ENCODE results near the gene PSMG4. TPM values are rescaled to one million over a fixed set of nuclear protein-coding genes. Genes with fewer than 3 reads are reported as not detected.

The PSMG4 gene
- polyA plus RNA-seq, 1 donor: 14.2 TPM

GRCh38 chr6:3308106-3308505 lies 49.4 kb downstream of the PSMG4 start:
- DNase-seq (ENCODE audit: low read depth): no peak

DNA sequence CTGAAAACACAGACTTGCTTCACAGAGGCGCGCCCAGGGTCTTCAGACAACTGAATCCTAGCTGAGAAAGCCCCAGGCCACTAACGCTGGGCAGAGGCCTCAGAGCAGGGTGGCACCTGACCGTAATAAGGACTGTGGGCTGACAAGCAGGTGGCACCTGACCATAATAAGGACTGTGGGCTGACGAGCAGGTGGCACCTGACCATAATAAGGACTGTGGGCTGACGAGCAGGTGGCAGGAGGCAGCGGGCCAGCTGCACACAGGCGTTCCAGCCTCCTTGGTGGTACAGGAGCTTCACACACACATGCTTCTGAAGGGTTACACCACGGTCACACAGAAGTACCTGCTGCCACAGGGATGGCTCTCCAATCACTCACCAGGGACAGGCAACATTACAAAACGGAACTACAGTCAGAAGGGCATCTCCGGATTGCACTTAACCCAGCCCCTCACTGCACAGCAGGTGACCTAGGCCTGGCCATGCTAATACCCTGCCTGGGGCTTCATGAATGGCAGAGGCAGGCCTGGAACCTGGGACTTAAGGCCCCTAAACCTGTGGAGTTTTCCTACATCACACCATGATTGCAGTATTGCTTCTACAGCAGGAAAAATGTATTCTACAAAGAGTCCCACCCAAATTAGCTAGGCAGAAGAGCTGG lies 50.8 kb downstream of the PSMG4 start:
- no peak for DNase-seq (ENCODE audit: low read depth)

DNA sequence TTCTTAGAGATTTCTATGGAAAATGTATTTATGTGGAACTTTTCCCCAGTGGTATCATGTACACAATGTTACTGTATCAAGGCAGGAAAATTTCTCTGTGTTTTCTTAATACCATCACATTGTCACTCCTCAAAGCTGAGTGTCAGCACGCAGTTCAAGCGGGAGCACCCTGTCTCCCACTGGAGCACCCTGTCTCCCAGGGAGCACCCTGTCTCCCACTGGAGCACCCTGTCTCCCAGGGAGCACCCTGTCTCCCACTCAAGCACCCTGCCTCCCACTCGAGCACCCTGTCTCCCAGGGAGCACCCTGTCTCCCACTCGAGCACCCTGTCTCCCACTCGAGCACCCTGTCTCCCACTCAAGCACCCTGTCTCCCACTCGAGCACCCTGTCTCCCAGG lies 51.3 kb downstream of the PSMG4 start:
- no peak for DNase-seq (ENCODE audit: low read depth)

- no peak for DNase-seq (ENCODE audit: low read depth)
Measured at GRCh38 chr6:3310703-3311102, 52.0 kb downstream of the PSMG4 start.

DNA sequence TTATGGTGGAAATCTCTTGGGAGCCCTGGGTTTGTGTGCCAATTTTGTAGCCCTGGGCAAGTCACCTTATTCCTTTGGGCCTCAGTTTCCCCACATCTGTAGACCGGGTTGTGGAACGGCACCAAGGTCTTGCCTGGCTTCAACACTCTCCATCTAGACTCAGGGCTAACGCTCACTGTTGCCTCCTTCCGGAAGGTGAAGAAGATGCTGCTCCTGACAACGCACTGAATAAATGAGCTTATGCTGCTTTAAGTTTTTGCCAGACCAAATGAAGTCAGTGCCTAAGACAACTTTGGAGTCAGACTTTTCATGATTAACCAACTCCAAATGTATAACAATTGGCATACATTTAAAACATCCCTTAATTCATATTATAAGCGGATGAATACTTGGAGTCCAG lies 53.1 kb downstream of the PSMG4 start:
- no peak for DNase-seq (ENCODE audit: low read depth)

DNA sequence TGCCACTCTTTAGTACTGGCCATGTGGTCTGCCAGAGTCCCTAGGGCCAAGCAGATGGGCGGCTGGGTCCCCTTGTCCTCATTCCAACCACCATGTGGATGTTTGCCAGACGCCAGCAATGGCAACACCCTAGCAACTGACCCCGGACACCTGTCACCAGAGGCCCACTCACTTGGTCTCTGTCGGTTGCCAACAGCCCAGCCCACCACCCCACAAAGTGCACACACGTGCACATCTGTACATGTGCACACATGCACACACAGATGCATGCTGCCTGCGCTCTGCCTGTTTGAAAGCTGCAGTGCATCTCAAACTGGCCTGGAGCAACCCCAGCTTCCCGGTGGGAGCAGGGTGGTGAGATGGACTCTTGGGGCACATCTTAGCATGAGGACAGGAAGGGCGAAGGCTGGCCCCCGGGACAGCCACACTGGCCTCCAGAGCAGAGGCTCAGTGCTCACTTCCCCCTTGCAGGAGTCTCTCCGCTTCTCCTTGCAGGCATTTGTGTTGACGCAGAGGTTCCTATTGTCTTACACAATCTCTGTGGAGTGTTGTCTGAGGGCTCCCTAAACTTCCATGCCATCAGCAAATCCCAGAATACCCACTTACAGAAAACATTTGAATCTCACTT lies 54.0 kb downstream of the PSMG4 start:
- DNase-seq (ENCODE audit: low read depth): no peak

DNA sequence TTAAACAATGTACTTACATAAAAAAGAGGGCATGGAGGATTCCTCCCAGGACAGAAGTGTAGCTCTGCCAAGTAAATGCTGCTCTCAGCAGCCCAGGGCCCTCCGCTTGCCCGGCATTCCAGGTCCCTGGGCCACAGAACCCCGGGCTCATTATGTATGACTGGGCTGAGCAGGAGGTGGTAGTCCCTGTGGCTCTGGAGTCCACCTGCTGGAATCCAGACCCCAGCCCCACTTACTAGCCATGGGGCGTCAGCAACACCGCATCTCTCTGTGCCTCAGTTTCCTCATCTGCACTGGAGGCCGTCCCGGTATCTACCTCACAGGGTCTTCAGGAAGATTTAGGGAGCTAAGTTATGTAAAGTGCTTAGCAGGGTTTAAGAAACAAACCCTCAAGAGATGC lies 55.4 kb downstream of the PSMG4 start:
- no peak for DNase-seq (ENCODE audit: low read depth)

GRCh38 chr6:3314621-3315467 lies 56.1 kb downstream of the PSMG4 start:
- no peak for DNase-seq (ENCODE audit: low read depth)

DNA sequence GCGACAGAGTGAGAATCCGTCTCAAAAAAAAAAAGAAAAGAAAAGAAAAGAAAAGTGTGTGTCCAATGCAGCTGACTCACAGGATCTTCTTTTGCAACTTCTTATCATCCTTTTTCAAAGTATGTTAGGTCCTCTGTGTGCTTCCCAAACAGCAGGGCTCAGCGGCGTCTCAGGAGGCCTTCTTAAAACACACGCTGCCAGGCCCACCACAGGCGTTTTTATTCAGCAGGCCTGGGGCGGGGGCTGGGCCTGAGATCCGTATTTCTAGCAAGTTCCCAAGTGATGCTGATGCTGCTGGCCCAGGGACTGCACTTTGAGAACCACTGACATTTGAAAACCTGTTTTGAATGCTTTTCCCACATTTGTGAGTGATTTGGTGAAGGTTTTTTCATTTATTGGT lies 57.1 kb downstream of the PSMG4 start:
- DNase-seq (ENCODE audit: low read depth): no peak

DNA sequence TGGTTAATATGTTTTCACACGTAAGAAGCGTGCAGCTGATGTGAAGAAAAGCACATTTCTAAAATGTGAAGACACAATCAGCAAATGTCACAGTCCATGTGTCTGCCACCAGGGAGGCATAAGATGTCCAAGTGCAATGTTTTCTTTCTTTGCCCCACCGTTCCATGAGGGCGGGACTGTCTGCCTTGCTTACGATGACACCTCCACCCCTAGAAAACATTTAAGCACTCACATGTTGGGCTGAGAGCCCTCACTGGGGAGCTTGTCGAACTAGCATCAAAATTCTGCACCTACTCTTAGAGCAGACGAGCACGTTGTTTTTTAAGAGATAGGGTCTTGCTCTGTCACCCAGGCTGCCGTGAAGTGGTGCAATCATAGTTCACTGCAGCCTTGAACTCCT lies 57.6 kb downstream of the PSMG4 start:
- DNase-seq (ENCODE audit: low read depth): no peak

DNA sequence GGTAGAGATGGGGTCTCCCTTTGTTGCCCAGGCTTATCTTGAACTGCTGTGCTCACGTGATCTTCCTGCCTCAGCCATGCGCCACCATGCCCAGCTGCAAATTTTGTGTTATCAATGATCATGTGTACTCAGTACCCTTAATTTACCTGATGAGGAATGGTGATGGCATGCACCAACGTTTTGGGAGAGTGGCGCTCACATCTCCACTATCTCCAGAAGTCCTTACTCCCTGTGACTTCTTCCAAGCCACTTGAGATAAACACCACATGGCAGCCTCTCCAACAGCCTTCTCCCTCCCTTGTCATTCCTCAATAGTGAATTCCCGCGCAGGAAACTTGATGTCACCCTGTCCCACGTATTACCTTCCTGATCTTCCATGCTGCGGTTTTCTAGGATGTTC lies 58.1 kb downstream of the PSMG4 start:
- DNase-seq (ENCODE audit: low read depth): no peak

Other genes with a start within 250 kb of the PSMG4 start
- 10.1 TPM for gene RIPK1, start 190.5 kb upstream of the PSMG4 start, polyA plus RNA-seq (ENCODE audit: insufficient read length)
- 29.5 TPM for gene BPHL, start 140.2 kb upstream of the PSMG4 start, polyA plus RNA-seq (ENCODE audit: insufficient read length)
- 75.7 TPM for gene TUBB2A, start 101.4 kb upstream of the PSMG4 start, polyA plus RNA-seq (ENCODE audit: insufficient read length)
- 60.2 TPM for gene TUBB2B, start 31.3 kb upstream of the PSMG4 start, polyA plus RNA-seq (ENCODE audit: insufficient read length)
- gene SLC22A23, start 198.1 kb downstream of the PSMG4 start, polyA plus RNA-seq (ENCODE audit: insufficient read length): 2.4 TPM

Measured in forelimb muscle (tissue), 1 donor.